Skin epidermis (tissue), 12 donors: ENCODE measurements around the gene SYVN1.

Experiments
- H3K27ac ChIP-seq, 21 experiments: fragments of 200-600 bp; sonication (generic) in 11 of 21; one replicate each; pipeline ENCODE4 v1.5.0; 2020; ENCODE audit warnings: mild to moderate bottlenecking in 3 of 21, inconsistent platforms in 2 of 21, moderate library complexity in 2 of 21
- H3K4me3 ChIP-seq, 7 experiments: fragments of 200-600 bp; sonication (generic) in 2 of 7; one replicate each; pipeline ENCODE4 v1.5.0; 2020; ENCODE audit warnings: inconsistent platforms in 2 of 7, mild to moderate bottlenecking in 2 of 7, moderate library complexity in 1 of 7

Gene SYVN1

GRCh38 chr11:65116370-65117205 lies 17.7 kb downstream of the SYVN1 start:
- peak overlapping the region; percentile 60 to 95 (median 90) for H3K27ac ChIP-seq

GRCh38 chr11:65115361-65116082 lies 18.8 kb downstream of the SYVN1 start:
- Histone ChIP-seq H3K4me3 (peak overlapping the region in 1 of 7 experiments; percentile 86), H3K27ac (peak overlapping the region in 1 of 21 experiments; percentile 90)

More at GRCh38 chr11:65116370-65117205, 17.7 kb downstream of the SYVN1 start:
- peak overlapping the region; percentile 50 to 88 (median 77) for H3K4me3 ChIP-seq

GRCh38 chr11:65114538-65115171 lies 19.7 kb downstream of the SYVN1 start:
- H3K27ac ChIP-seq = no peak overlapping the region

GRCh38 chr11:65113839-65114238 lies 20.5 kb downstream of the SYVN1 start:
- Histone ChIP-seq H3K27ac (no peak overlapping the region), H3K4me3 (no peak overlapping the region)

More at GRCh38 chr11:65114538-65115171, 19.7 kb downstream of the SYVN1 start:
- H3K4me3 ChIP-seq = no peak overlapping the region

GRCh38 chr11:65113361-65113756 lies 21.0 kb downstream of the SYVN1 start:
- H3K27ac ChIP-seq = peak overlapping the region in 6 of 21 experiments; percentile 32 to 76 (median 50)
- H3K4me3 ChIP-seq = peak overlapping the region in 5 of 7 experiments; percentile 33 to 52 (median 37)

GRCh38 chr11:65112546-65113360 lies 21.6 kb downstream of the SYVN1 start:
- Histone ChIP-seq H3K27ac (peak overlapping the region in 18 of 21 experiments; percentile 11 to 78 (median 50)), H3K4me3 (peak overlapping the region; percentile 33 to 52 (median 37))

- Histone ChIP-seq H3K4me3 (peak within 1 kb of the TSS; percentile 33 to 52 (median 37)), H3K27ac (peak within 1 kb of the TSS in 18 of 21 experiments; percentile 11 to 78 (median 51))
Measured at GRCh38 chr11:65111744-65112545, 22.4 kb downstream of the SYVN1 start, which contains the start of gene TM7SF2. Gene TM7SF2 (plus strand): TSS chr11:65111872. CDS start chr11:65112016, 144 bp downstream.

- Histone ChIP-seq H3K4me3 (peak overlapping the region in 5 of 7 experiments; percentile 33 to 52 (median 40)), H3K27ac (peak overlapping the region in 4 of 21 experiments; percentile 18 to 58 (median 44))
Measured at GRCh38 chr11:65111159-65111743, 23.1 kb downstream of the SYVN1 start.

- H3K4me3 ChIP-seq = no peak overlapping the region
- peak overlapping the region in 7 of 21 experiments; percentile 11 to 58 (median 37) for H3K27ac ChIP-seq
Measured at GRCh38 chr11:65110354-65110861, 23.9 kb downstream of the SYVN1 start.

GRCh38 chr11:65109231-65110198 lies 24.8 kb downstream of the SYVN1 start:
- Histone ChIP-seq H3K4me3 (no peak overlapping the region), H3K27ac (peak overlapping the region in 2 of 21 experiments; percentile 25 to 27)

GRCh38 chr11:65108469-65109123 lies 25.7 kb downstream of the SYVN1 start:
- no peak overlapping the region for H3K4me3 ChIP-seq
- peak overlapping the region in 5 of 21 experiments; percentile 27 to 60 (median 33) for H3K27ac ChIP-seq

- Histone ChIP-seq H3K4me3 (no peak overlapping the region), H3K27ac (peak overlapping the region in 3 of 21 experiments; percentile 4 to 33 (median 31))
Measured at GRCh38 chr11:65107751-65108468, 26.4 kb downstream of the SYVN1 start.

- H3K27ac ChIP-seq = no peak overlapping the region
- H3K4me3 ChIP-seq = no peak overlapping the region
Measured at GRCh38 chr11:65107078-65107477, 27.2 kb downstream of the SYVN1 start.

GRCh38 chr11:65104628-65105027 lies 29.7 kb downstream of the SYVN1 start:
- Histone ChIP-seq H3K27ac (no peak overlapping the region), H3K4me3 (no peak overlapping the region)

- Histone ChIP-seq H3K27ac (peak overlapping the region in 1 of 21 experiments; percentile 10), H3K4me3 (no peak overlapping the region)
Measured at GRCh38 chr11:65103476-65103875, 30.8 kb downstream of the SYVN1 start.
